ENCODE results near the gene SPATA3. TPM values are rescaled to one million over a fixed set of nuclear protein-coding genes. Genes with fewer than 3 reads are reported as not detected.
A peak's percentile ranks its signal among the peaks of the same experiment; 100 is the strongest.

SPATA3 gene
- total and polyA plus RNA-seq, 2 of the 13 experiments (the other 11 are each of a cell fraction or from before 2014, with no cell fraction given) = not detected

DNA sequence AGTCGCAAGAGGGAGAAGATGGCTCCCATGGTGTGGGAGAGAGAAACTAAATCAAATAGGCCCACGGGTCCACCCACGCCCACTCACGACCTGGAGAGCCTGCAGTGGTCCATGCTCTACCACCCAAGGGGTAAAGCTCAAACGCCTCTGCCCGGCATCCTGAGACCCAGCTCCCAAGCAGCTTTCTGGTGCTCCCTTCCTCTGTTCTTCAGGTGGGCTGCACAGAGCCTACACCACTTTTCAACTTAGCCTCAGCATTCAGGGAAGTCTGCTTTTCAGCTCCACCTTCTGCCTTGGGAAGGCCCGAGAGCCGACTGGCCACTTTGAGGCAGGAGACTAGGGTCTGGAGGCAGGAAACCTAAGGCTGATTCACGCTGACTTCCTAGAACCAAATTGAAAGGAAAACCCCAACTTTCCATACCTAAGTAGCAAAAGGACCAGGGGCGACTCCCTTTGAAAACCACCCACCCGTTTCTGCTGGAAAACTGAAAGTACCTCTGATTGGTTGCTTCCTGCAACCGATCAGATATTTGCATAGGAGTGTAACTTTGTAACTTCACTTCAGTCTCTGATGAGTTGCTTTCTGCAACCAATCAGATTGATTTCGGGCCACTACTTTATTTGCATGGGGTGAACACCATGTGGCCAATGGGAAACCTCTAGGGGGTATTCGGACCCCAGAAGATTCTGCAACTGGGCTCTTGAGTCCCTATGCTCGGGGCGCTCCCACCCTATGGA, 26.8 kb upstream of the SPATA3 start (continued):
- TF ChIP-seq DBP (CRISPR knock-in tag; IDR thresholded peaks at IDR 0.05; ENCODE audit: not compliant biosample characterization) (no peak), ZNF501 (CRISPR knock-in tag; IDR thresholded peaks at IDR 0.05) (0 out of 2 replicates have a peak, but pooled peaks have one; percentile 30), NFYC (CRISPR knock-in tag; IDR thresholded peaks at IDR 0.05) (peak; percentile 37), ZNF317 (CRISPR knock-in tag; IDR thresholded peaks at IDR 0.05) (no peak), ZSCAN22 (CRISPR knock-in tag; IDR thresholded peaks at IDR 0.05) (no peak), ZNF281 (CRISPR knock-in tag; IDR thresholded peaks at IDR 0.05; ENCODE audit: borderline replicate concordance) (no peak), ZNF33B (CRISPR knock-in tag; IDR thresholded peaks at IDR 0.05) (0 out of 2 replicates have a peak, but pooled peaks have one; percentile 53), ZNF382 (CRISPR knock-in tag; IDR thresholded peaks at IDR 0.05; ENCODE audit: borderline replicate concordance) (no peak), NFYB (CRISPR knock-in tag; IDR thresholded peaks at IDR 0.05) (peak; percentile 46; the same call in 1 of the 2 replicates), ZNF589 (CRISPR knock-in tag; conservative IDR thresholded peaks at IDR 0.05) (no peak), EED (CRISPR knock-in tag; IDR thresholded peaks at IDR 0.05) (no peak), BRD4 (CRISPR knock-in tag; IDR thresholded peaks at IDR 0.05) (no peak), HCFC1 (IDR thresholded peaks at IDR 0.05; ENCODE audit: low read depth, low read length) (no peak)
- TF ChIP-seq, protein P1, sequence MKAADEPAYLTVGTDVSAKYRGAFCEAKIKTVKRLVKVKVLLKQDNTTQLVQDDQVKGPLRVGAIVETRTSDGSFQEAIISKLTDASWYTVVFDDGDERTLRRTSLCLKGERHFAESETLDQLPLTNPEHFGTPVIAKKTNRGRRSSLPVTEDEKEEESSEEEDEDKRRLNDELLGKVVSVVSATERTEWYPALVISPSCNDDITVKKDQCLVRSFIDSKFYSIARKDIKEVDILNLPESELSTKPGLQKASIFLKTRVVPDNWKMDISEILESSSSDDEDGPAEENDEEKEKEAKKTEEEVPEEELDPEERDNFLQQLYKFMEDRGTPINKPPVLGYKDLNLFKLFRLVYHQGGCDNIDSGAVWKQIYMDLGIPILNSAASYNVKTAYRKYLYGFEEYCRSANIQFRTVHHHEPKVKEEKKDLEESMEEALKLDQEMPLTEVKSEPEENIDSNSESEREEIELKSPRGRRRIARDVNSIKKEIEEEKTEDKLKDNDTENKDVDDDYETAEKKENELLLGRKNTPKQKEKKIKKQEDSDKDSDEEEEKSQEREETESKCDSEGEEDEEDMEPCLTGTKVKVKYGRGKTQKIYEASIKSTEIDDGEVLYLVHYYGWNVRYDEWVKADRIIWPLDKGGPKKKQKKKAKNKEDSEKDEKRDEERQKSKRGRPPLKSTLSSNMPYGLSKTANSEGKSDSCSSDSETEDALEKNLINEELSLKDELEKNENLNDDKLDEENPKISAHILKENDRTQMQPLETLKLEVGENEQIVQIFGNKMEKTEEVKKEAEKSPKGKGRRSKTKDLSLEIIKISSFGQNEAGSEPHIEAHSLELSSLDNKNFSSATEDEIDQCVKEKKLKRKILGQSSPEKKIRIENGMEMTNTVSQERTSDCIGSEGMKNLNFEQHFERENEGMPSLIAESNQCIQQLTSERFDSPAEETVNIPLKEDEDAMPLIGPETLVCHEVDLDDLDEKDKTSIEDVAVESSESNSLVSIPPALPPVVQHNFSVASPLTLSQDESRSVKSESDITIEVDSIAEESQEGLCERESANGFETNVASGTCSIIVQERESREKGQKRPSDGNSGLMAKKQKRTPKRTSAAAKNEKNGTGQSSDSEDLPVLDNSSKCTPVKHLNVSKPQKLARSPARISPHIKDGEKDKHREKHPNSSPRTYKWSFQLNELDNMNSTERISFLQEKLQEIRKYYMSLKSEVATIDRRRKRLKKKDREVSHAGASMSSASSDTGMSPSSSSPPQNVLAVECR (CRISPR knock-in tag; IDR thresholded peaks at IDR 0.05; ENCODE audit: borderline replicate concordance) = peak; percentile 42
- TF ChIP-seq, protein P2, sequence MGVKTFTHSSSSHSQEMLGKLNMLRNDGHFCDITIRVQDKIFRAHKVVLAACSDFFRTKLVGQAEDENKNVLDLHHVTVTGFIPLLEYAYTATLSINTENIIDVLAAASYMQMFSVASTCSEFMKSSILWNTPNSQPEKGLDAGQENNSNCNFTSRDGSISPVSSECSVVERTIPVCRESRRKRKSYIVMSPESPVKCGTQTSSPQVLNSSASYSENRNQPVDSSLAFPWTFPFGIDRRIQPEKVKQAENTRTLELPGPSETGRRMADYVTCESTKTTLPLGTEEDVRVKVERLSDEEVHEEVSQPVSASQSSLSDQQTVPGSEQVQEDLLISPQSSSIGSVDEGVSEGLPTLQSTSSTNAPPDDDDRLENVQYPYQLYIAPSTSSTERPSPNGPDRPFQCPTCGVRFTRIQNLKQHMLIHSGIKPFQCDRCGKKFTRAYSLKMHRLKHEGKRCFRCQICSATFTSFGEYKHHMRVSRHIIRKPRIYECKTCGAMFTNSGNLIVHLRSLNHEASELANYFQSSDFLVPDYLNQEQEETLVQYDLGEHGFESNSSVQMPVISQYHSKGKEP (CRISPR knock-in tag; IDR thresholded peaks at IDR 0.05) = no peak
- TF ChIP-seq, protein P3, sequence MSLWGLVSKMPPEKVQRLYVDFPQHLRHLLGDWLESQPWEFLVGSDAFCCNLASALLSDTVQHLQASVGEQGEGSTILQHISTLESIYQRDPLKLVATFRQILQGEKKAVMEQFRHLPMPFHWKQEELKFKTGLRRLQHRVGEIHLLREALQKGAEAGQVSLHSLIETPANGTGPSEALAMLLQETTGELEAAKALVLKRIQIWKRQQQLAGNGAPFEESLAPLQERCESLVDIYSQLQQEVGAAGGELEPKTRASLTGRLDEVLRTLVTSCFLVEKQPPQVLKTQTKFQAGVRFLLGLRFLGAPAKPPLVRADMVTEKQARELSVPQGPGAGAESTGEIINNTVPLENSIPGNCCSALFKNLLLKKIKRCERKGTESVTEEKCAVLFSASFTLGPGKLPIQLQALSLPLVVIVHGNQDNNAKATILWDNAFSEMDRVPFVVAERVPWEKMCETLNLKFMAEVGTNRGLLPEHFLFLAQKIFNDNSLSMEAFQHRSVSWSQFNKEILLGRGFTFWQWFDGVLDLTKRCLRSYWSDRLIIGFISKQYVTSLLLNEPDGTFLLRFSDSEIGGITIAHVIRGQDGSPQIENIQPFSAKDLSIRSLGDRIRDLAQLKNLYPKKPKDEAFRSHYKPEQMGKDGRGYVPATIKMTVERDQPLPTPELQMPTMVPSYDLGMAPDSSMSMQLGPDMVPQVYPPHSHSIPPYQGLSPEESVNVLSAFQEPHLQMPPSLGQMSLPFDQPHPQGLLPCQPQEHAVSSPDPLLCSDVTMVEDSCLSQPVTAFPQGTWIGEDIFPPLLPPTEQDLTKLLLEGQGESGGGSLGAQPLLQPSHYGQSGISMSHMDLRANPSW (CRISPR knock-in tag; IDR thresholded peaks at IDR 0.05; ENCODE audit: borderline replicate concordance) = no peak
